Spleen (tissue), 13 donors: ENCODE measurements around the gene LARP1. TPM values are rescaled to one million over a fixed set of nuclear protein-coding genes. Genes with fewer than 3 reads are reported as not detected.

ENCODE experiments used
- DNase-seq: peaks from one replicate; pipeline ENCODE4 v3.0.0-alpha.2; 2020
- H3K27ac ChIP-seq, 8 donors: fragments of 200-600 bp; sonication (generic) in 7 of 8; 1 replicate in 4 of 8; 2 replicates in 4 of 8; pipeline versions ENCODE4 v1.5.0 to v1.8.0; 2016 to 2021; ENCODE audit warnings: inconsistent platforms in 4 of 8, mild to moderate bottlenecking in 4 of 8, moderate library complexity in 1 of 8
- H3K27me3 ChIP-seq, 7 donors: fragments of 200-600 bp; sonication (generic) in 6 of 7; replicated peaks in 1 of 7; 1 replicate in 4 of 7; 2 replicates in 3 of 7; pipeline versions ENCODE4 v1.5.0 to v1.8.0; 2016 to 2021; ENCODE audit warnings: inconsistent platforms in 3 of 7, mild to moderate bottlenecking in 1 of 7
- H3K36me3 ChIP-seq, 6 donors: fragments of 200-600 bp; sonication (generic) in 5 of 6; 1 replicate in 4 of 6; 2 replicates in 2 of 6; pipeline versions ENCODE4 v1.5.0 to v1.8.0; 2016 to 2021; ENCODE audit warnings: inconsistent platforms in 2 of 6
- H3K4me1 ChIP-seq, 6 donors: fragments of 200-600 bp; sonication (generic) in 5 of 6; 1 replicate in 3 of 6; 2 replicates in 3 of 6; pipeline versions ENCODE4 v1.5.0 to v1.8.0; 2016 to 2021; ENCODE audit warnings: inconsistent platforms in 3 of 6
- H3K4me3 ChIP-seq, 8 donors: fragments of 200-600 bp; sonication (generic) in 7 of 8; 1 replicate in 4 of 8; 2 replicates in 4 of 8; pipeline versions ENCODE4 v1.5.0 to v1.8.0; 2016 to 2021; ENCODE audit warnings: inconsistent platforms in 4 of 8, mild to moderate bottlenecking in 4 of 8, moderate library complexity in 2 of 8
- H3K9me3 ChIP-seq, 8 donors: fragments of 200-600 bp; sonication (generic) in 7 of 8; 1 replicate in 4 of 8; 2 replicates in 4 of 8; pipeline versions ENCODE4 v1.5.0 to v1.8.0; 2016 to 2021; ENCODE audit warnings: inconsistent platforms in 4 of 8
- POLR2A ChIP-seq, 3 donors: fragments of 450-650 bp; IDR thresholded peaks; one replicate each; pipeline ENCODE4 v1.5.1; 2017; ENCODE audit warnings: antibody characterized with exemption in 3 of 3, mild to moderate bottlenecking in 1 of 3
- POLR2AphosphoS5 ChIP-seq, 3 donors: sonication (generic); formaldehyde crosslinking; IDR thresholded peaks; one replicate each; pipeline ENCODE4 v1.5.1; 2017; ENCODE audit warnings: antibody characterized with exemption in 3 of 3
- WGBS, 5 donors: extraction: QIAGEN DNeasy Blood & Tissue Kit in 3 of 5; methylation state at CpG; one replicate each; pipeline versions ENCODE4 v1.1.5 to v1.1.7; 2013 to 2018; 5-methylcytosine and 5-hydroxymethylcytosine counted together
- intact Hi-C: fragments of 100-400 bp; cut with DNase I; formaldehyde crosslinking; loops from one replicate; pipeline ENCODE4 v1.15.0; 2023; ENCODE audit warnings: low total_unique reads
- long read RNA-seq, 2 donors: transcript quantifications; one replicate each; lab custom pipeline, GENCODE V29; 2026
- polyA plus RNA-seq, 3 donors: library from polyadenylated mRNA; stranded (reverse); fragments of 200-250 nt; gene quantifications; one replicate each; pipeline ENCODE4 v1.2.1, GENCODE V29; 2013
- total RNA-seq, 7 donors: library from RNA; depleted of rRNA in 3 of 7; stranded (reverse); fragments of >200 nt in 3 of 7; fragmentation: NEBNext Ultra II Directional in 4 of 7; extraction: Animal tissue kit (Norgen Biotek cat#: 25700) in 4 of 7; gene quantifications; one replicate each; pipeline versions ENCODE4 v1.1.0 to v1.2.1, GENCODE V29; 2016 to 2021
- TF ChIP-seq, protein P1 (sequence below), 11 experiments: fragments of 200-600 bp in 7 of 11; fragments of 450-650 bp in 4 of 11; sonication (generic) in 4 of 11; IDR thresholded peaks in 8 of 11; conservative IDR thresholded peaks in 3 of 11; 1 replicate in 7 of 11; 2 replicates in 4 of 11; pipeline versions ENCODE4 v1.4.0 to v1.8.0; 2016 to 2021; ENCODE audit warnings: antibody characterized with exemption in 11 of 11, inconsistent platforms in 4 of 11, mild to moderate bottlenecking in 1 of 11
- donor health status: healthy with polysubstance abuse.
- donor health status: DM: no; HTN: no; CAD: no; lungs with moderate emphysema.
- donor health status: DM: no; HTN: no; CAD: no.
- donor health status: Bipolar disorder and iron deficiency.
- donor health status: healthy.
- donor health status: DM: no; HTN: no; CAD: no.
- donor health status: DM: yes; HTN: yes; CAD: no.

The LARP1 gene
- total RNA-seq (100 to 1,000 TPM; 111 to 168 (median 142) TPM), polyA plus RNA-seq (10 to 100 TPM; 13.8 to 32.2 (median 15.3) TPM)
- long read RNA-seq, donor 1, partial matches to known transcripts: 0 of 3 reads
- long read RNA-seq, donor 1, other reads (novel, unspliced or antisense): 0 of 3 reads
- long read RNA-seq, donor 2, partial matches to known transcripts: 0 of 4 reads
- long read RNA-seq, donor 2, other reads (novel, unspliced or antisense): 0 of 4 reads

DNA sequence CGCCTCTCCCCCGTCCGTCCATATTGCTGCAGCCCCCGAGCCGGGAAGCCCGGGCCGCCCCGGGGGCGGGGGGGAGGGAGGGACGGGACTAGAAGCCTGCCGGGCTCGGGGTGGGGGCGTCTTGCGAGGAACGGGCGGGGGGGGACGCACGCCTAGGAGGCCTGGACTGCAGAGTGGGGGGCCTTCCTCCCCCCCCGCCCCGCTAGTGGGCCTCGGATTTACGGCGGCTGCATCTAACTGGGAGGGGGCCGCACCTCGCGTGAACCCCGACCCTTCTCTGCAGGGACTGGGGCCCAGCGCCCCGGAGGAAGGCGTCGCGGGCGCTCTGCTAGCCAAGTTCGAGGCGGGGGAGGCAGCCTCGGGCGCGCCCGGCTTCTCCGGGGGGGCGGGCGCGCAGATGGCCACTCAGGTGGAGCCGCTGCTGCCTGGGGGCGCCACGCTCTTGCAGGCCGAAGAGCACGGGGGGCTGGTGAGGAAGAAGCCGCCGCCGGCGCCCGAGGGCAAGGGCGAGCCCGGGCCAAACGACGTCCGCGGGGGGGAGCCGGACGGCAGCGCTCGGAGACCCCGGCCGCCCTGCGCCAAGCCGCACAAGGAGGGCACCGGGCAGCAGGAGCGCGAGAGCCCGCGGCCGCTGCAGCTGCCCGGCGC, at the start of gene LARP1:
Gene LARP1, plus strand, starts transcription at position 17 of the 648 bp plus-strand sequence. Its CDS starts 381 bp downstream, at position 398.
- intact Hi-C loops: loop anchor here (5.0 to 10.0 kb wide), 3 partner anchors 59 to 311 kb away; partner anchors contain the start of gene SAP30L

DNA sequence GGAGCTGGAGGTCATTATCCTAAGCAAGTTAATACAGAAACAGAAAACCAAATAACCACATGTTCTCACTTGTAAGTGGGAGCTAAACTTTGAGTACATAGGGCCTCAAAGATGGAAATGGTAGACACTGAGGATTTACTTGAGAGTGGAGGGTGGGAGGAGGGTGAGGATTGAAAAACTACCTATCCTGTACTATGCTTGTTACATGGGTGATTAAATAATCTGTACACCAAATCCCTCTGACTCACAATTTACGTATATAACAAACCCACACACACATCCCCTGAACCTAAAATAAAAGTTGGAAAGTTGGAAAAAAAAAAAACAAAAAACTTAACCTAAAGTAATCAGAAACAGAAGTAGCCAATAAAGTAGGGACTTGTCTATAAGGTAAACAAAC, 48.8 kb upstream of the LARP1 start:
- H3K4me3 ChIP-seq: no peak overlapping the region
- TF ChIP-seq, protein P1, sequence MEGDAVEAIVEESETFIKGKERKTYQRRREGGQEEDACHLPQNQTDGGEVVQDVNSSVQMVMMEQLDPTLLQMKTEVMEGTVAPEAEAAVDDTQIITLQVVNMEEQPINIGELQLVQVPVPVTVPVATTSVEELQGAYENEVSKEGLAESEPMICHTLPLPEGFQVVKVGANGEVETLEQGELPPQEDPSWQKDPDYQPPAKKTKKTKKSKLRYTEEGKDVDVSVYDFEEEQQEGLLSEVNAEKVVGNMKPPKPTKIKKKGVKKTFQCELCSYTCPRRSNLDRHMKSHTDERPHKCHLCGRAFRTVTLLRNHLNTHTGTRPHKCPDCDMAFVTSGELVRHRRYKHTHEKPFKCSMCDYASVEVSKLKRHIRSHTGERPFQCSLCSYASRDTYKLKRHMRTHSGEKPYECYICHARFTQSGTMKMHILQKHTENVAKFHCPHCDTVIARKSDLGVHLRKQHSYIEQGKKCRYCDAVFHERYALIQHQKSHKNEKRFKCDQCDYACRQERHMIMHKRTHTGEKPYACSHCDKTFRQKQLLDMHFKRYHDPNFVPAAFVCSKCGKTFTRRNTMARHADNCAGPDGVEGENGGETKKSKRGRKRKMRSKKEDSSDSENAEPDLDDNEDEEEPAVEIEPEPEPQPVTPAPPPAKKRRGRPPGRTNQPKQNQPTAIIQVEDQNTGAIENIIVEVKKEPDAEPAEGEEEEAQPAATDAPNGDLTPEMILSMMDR (IDR thresholded peaks at IDR 0.05 in 8 of 11, conservative IDR thresholded peaks at IDR 0.05 in 3 of 11): no peak
- TF ChIP-seq POLR2A (IDR thresholded peaks at IDR 0.05) (no peak), POLR2AphosphoS5 (IDR thresholded peaks at IDR 0.05) (no peak)
- no peak for DNase-seq
- no peak overlapping the region for H3K27ac ChIP-seq
- peaks cover 0 to 19% (median 0%) of the 10 kb centered on the region in 6 donors for H3K4me1 ChIP-seq
- WGBS, 5 donors: 90 to 100% (median 92%) methylated on average over 1 of the region's 1 CpG
- H3K36me3 ChIP-seq: no peaks in the 10 kb centered on the region
- no peaks in the 10 kb centered on the region for H3K27me3 ChIP-seq
- intact Hi-C loops: no loop called here
- H3K9me3 ChIP-seq: no peaks in the 10 kb centered on the region

More for the DNA sequence above, at the start of gene LARP1:
- peak; percentile 93 for DNase-seq
- no peaks in the 10 kb centered on the region for H3K27me3 ChIP-seq
- H3K4me3 ChIP-seq: peak within 1 kb of the TSS; percentile 85 to 100 (median 96)
- no peaks in the 10 kb centered on the region for H3K9me3 ChIP-seq
- 1% methylated on average over 17 to 75 of the region's 75 CpGs; no CpG with 5 or more reads in 1 of the 5 donors for WGBS, 5 donors
- TF ChIP-seq POLR2AphosphoS5 (IDR thresholded peaks at IDR 0.05): peak in 1 of 3 donors; percentile 79
- TF ChIP-seq, protein P1 (IDR thresholded peaks at IDR 0.05 in 8 of 11, conservative IDR thresholded peaks at IDR 0.05 in 3 of 11): no peak
- TF ChIP-seq POLR2A (IDR thresholded peaks at IDR 0.05): no peak
- no peaks in the 10 kb centered on the region for H3K36me3 ChIP-seq
- H3K27ac ChIP-seq: peak within 1 kb of the TSS; percentile 94 to 99 (median 97)
- peaks cover 19 to 54% (median 46%) of the 10 kb centered on the region in 6 donors for H3K4me1 ChIP-seq

GRCh38 chr5:154707641-154708040, 47.5 kb upstream of the LARP1 start:
- Histone ChIP-seq H3K9me3 (no peaks in the 10 kb centered on the region), H3K27me3 (no peaks in the 10 kb centered on the region), H3K27ac (no peak overlapping the region), H3K36me3 (no peaks in the 10 kb centered on the region), H3K4me1 (peaks cover 0 to 19% (median 0%) of the 10 kb centered on the region in 6 donors), H3K4me3 (no peak overlapping the region)
- intact Hi-C loops: no loop called here
- TF ChIP-seq POLR2AphosphoS5 (IDR thresholded peaks at IDR 0.05): no peak
- TF ChIP-seq POLR2A (IDR thresholded peaks at IDR 0.05): no peak
- TF ChIP-seq, protein P1 (IDR thresholded peaks at IDR 0.05 in 8 of 11, conservative IDR thresholded peaks at IDR 0.05 in 3 of 11): no peak
- no peak for DNase-seq
- 84 to 92% (median 87%) methylated on average over 5 of the region's 5 CpGs for WGBS, 5 donors

GRCh38 chr5:154708207-154708606, 47.0 kb upstream of the LARP1 start:
- intact Hi-C loops: no loop called here
- 82 to 94% (median 88%) methylated on average over 6 of the region's 6 CpGs for WGBS, 5 donors
- peak overlapping the region in 2 of 8 donors; percentile 27 to 81 for H3K27ac ChIP-seq
- no peak for DNase-seq
- H3K4me1 ChIP-seq: peaks cover 0 to 25% (median under 1%) of the 10 kb centered on the region in 6 donors
- H3K9me3 ChIP-seq: no peaks in the 10 kb centered on the region
- H3K27me3 ChIP-seq: no peaks in the 10 kb centered on the region
- H3K36me3 ChIP-seq: no peaks in the 10 kb centered on the region
- TF ChIP-seq POLR2AphosphoS5 (IDR thresholded peaks at IDR 0.05) (no peak), POLR2A (IDR thresholded peaks at IDR 0.05) (no peak)
- TF ChIP-seq, protein P1 (IDR thresholded peaks at IDR 0.05 in 8 of 11, conservative IDR thresholded peaks at IDR 0.05 in 3 of 11): no peak
- H3K4me3 ChIP-seq: no peak overlapping the region
